Frontal cortex (tissue), 4 donors: ENCODE measurements around the gene MKNK1. TPM values are rescaled to one million over a fixed set of nuclear protein-coding genes. Genes with fewer than 3 reads are reported as not detected.

ENCODE experiments used
- DNase-seq, 2 donors: peaks; one replicate each; pipeline ENCODE4 v3.0.0; 2012; ENCODE audit warnings: low spot score in 2 of 2
- FAIRE-seq: peaks from 2 replicates; lab custom pipeline; 2012; peaks lifted over from hg19 to GRCh38; lab: Jason Lieb, UNC
- total RNA-seq: library from RNA; depleted of rRNA; stranded (reverse); fragments of >200 nt; gene quantifications from one replicate; pipeline ENCODE4 v1.2.3, GENCODE V29; 2014
- donor health status: control.
- donor health status: control.
- donor health status: control.

MKNK1 gene
- total RNA-seq, 1 donor from 2014 or later: 7.7 TPM

GRCh38 chr1:46527474-46528296 lies 76.4 kb downstream of the MKNK1 start:
- DNase-seq (peak; percentile 78 to 89), FAIRE-seq (no peak)

- no peak for DNase-seq
Observed at GRCh38 chr1:46526691-46527291, 77.3 kb downstream of the MKNK1 start.

GRCh38 chr1:46526013-46526690 lies 77.9 kb downstream of the MKNK1 start:
- no peak for DNase-seq
- no peak for FAIRE-seq

More at GRCh38 chr1:46526691-46527291, 77.3 kb downstream of the MKNK1 start:
- FAIRE-seq: no peak

DNA sequence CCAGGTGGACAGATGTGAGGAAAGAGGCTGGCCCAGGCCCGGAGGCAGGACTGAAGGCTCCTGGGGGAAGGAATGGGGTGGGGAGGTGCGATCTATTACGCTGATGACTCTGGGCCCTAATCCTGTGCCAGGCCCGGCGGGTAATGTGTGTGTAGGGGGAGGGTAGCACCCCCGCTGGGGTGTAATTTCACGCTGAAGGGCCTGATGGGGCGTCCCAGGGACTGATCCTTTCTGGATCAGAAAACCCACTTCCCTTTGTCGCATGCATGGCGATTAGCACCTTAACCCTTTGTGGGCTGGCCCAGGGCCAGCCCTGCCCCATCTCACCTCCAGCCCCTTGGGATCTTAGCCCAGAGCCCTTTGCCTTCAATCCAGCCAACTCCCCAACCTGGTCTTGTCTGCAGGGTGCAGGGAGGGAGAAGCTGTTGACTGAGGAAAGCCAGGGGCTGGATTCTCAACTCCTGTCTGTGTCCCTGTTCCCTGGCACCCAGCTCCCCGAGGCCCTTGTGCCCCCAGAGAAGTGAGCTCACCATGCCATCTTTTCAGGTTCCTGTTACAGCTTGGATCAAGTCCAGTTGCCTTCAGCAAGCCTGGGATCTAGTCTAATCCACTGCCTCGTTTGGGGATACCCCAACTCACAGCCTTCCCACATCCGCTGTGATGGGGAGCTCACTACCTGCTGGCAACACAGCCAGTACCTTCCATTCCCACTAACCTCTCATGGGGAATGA lies 78.7 kb downstream of the MKNK1 start:
- DNase-seq (no peak), FAIRE-seq (no peak)

DNA sequence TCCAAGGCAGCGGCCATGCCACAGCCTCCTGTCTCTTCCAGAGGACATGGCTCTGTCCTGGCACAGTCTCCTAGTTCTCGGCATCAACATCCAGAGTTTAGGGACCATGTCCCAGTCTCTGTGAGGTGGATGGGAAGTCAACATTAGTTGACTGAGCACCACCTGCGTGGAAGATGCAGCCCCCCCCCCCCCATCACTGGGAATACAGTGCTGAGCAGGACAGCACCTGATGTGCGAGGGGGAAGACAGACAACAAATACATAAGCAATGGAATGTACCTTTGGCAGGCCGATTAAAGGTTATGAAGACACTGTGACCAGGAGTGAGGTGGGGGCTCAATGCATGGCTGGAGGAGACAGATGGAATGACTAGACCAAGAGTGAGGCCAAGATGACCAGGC lies 79.2 kb downstream of the MKNK1 start:
- DNase-seq (no peak), FAIRE-seq (no peak)

GRCh38 chr1:46523496-46524353 lies 80.3 kb downstream of the MKNK1 start:
- DNase-seq (no peak), FAIRE-seq (no peak)

- FAIRE-seq (no peak), DNase-seq (no peak)
Observed at GRCh38 chr1:46522969-46523320, 81.1 kb downstream of the MKNK1 start.

GRCh38 chr1:46522184-46522968 lies 81.7 kb downstream of the MKNK1 start:
- DNase-seq: peak in 1 of 2 donors; percentile 58
- no peak for FAIRE-seq

GRCh38 chr1:46521414-46521813 lies 82.7 kb downstream of the MKNK1 start:
- no peak for DNase-seq
- no peak for FAIRE-seq

DNA sequence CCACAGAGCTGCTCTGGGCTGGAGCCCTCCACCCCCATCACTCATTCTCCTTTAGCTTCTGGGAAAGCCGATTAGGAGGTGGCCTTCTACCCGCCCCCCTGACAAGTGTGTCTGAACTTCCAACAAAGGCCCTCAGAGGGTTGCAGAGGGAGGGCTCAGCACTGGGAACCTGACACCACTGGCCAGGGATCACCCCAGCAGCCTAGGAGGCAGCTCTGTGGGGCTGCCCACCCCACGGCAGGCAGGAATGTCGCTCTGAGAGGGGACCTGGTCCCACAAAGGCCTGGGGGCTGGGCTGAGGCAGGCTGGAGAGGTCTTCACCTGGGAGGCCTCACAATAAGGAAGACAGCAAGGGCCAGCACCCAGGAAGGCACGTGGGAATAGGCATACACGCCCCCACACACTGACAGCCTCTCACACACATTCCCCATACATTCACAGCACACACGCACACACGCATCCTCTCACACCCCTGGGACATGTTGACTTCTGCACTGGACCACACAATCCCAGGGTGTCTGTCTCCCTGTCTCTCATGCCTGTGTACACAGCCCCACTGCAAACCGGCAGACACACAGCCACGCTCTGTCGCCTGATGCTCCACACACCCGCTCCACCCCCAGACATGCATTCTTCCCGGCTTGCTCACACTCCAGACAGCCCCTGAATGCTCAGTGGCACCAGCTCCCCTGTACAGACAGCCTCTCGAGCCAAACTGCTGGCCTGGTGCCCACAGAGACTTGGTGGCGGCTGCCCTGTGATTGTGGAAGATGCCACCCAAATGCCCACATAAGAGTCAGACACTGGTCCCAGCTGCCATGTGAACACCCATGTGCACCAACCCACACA lies 83.8 kb downstream of the MKNK1 start:
- no peak for FAIRE-seq
- DNase-seq: no peak

GRCh38 chr1:46519209-46519608 lies 84.9 kb downstream of the MKNK1 start:
- no peak for DNase-seq
- no peak for FAIRE-seq

GRCh38 chr1:46517932-46518498 lies 86.1 kb downstream of the MKNK1 start:
- no peak for DNase-seq
- FAIRE-seq: no peak

DNA sequence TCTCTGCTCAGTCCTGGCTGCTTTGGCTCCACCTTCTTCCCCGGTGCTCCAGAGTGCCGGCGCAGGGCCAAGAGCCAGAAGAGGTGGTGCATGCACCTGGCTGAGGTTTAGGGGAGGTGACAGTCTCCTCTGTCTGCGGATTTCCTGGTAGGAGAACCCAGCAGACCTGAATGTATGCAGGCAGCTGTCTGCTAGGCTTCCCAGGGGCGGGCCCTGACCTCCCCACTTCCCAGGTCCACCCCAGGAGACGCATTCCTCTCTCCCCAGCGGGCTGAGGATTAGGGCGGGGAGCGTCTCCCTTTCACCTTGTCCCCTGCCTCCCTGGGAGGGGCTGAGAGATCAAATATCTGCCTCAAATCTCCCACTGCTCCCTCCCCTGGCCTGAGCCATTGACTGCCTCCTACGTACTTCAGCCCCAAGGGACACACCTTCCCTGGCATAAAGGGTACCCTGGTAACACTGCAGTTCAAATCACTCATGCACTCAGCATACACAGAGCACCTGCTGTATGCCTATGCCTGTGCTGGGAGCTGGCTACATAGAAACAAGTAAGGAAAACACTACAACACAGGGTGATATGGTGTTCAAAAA lies 87.0 kb downstream of the MKNK1 start:
- FAIRE-seq (no peak), DNase-seq (no peak)

DNA sequence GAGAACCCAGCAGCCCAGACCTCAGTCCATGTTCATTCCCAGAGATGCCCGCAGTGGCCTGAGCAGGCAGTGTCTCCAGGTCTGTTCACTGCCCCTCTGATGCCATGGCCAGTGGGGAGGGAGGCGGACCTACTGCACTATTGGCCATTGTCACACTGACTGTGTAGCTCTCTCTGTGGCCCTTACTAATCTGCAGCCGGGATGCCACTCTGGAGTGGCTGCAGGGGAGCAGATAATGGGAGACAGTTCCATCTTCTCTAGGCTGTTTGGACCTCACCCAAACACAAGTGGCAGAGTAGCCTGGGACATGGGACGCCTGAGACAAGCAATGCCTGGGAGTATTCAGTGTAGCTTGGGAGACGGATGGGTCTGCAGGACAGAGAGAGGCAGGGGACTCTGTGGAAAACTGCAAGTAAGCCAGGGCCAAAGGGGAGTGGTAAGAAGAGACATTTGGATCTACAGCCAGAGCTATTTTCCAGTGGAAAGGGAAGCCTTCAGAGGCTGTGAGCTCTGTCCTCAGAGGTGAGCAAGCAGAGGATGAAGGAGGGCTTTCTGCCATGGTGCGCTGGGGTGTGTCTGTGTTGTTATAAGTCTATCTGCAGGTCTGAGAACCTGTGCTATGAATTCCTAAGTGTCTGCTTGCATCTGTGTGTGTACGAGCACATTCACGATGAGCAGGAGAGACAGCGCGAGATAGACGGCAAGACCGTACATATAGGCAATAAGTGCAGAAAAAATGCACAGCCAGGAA lies 87.7 kb downstream of the MKNK1 start:
- FAIRE-seq (no peak), DNase-seq (no peak)

- DNase-seq (no peak), FAIRE-seq (no peak)
Observed at GRCh38 chr1:46515576-46515975, 88.5 kb downstream of the MKNK1 start.

DNA sequence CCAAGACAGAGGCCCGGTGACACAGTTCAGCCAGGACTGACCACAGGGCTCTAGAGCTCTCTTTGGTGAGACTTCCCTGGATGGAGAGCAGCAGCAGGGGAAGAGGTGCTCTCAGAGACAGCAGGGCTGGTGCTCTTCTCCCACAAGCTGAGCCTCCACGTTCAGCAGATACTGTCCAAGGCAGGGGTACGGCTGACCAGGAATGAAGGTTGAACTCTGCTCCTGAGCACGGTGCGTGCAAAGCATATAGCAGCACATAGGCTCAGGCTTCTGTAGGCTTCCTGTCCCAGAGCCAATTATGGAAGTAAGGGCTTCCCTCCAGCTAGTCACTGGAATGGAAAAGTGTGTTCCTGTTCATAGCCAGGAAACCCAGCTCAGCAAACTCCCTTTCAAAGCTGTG lies 90.5 kb downstream of the MKNK1 start:
- FAIRE-seq (no peak), DNase-seq (no peak)
